ENCODE results near the gene UGT1A10. TPM values are rescaled to one million over a fixed set of nuclear protein-coding genes. Genes with fewer than 3 reads are reported as not detected.

UGT1A10 gene
- total and polyA plus RNA-seq, 2 donors (not counting 3 experiments of a cell fraction or from before 2014, with no cell fraction given): not detected

- POLR2A ChIA-PET: no interaction called here
- DNase-seq (ENCODE audit: low read depth, low spot score) (no peak), FAIRE-seq (no peak)
- Histone ChIP-seq H3K4me2 (ENCODE audit: insufficient read depth, low read length) (no peak overlapping the region), H2AFZ (ENCODE audit: low read depth, low read length) (no peak overlapping the region), H4K20me1 (replicated peaks; ENCODE audit: control insufficient read depth, extremely low read depth, insufficient read depth, low read length) (no peaks in the 10 kb centered on the region), H3K9me1 (replicated peaks; ENCODE audit: control insufficient read depth, extremely low read depth, insufficient read depth, low read length) (no peaks in the 10 kb centered on the region), H3K36me3 (ENCODE audit: control insufficient read depth in 2 of 2, extremely low read depth in 1 of 2, insufficient read depth in 2 of 2, low read length in 2 of 2) (no peaks in the 10 kb centered on the region), H3K9ac (replicated peaks; ENCODE audit: extremely low read depth, insufficient read depth, low read length) (no peak overlapping the region), H3K4me1 (ENCODE audit: control insufficient read depth, extremely low read depth, insufficient read depth, low read length) (peaks cover 4% of the 10 kb centered on the region), H3K4me3 (replicated peaks in 1 of 3; ENCODE audit: insufficient read depth in 1 of 3, low read depth in 1 of 3, low read length in 3 of 3) (no peak overlapping the region), H3K27ac (ENCODE audit: insufficient read depth, low read depth, low read length) (no peak overlapping the region), H3K27me3 (ENCODE audit: control insufficient read depth in 2 of 2, insufficient read depth in 2 of 2, low read length in 2 of 2) (no peaks in the 10 kb centered on the region), H3K9me3 (replicated peaks; ENCODE audit: control insufficient read depth, insufficient read depth, low read length) (no peaks in the 10 kb centered on the region), H3K79me2 (ENCODE audit: control insufficient read depth, insufficient read depth, low read length) (no peaks in the 10 kb centered on the region)
- BruUV-seq (replicated peaks): no TSS peak
- TF ChIP-seq EZH2 (IDR thresholded peaks at IDR 0.05; ENCODE audit: borderline replicate concordance, low read depth, low read length, severe bottlenecking): no peak
- no peak for TF ChIP-seq JUN (IDR thresholded peaks at IDR 0.05; ENCODE audit: borderline replicate concordance, insufficient read depth, insufficient read length, low read depth)
- no peak for TF ChIP-seq MAX (IDR thresholded peaks at IDR 0.05; ENCODE audit: insufficient read depth, insufficient read length)
- TF ChIP-seq FOS (IDR thresholded peaks at IDR 0.05; ENCODE audit: borderline replicate concordance, insufficient read depth, low read length): no peak
- no peak for TF ChIP-seq POLR2AphosphoS5 (IDR thresholded peaks at IDR 0.05; ENCODE audit: insufficient read depth, low read depth, low read length)
- no peak for TF ChIP-seq CTCF (IDR thresholded peaks at IDR 0.05; ENCODE audit: extremely low read depth in 1 of 2, insufficient read depth in 1 of 2, low read depth in 1 of 2, low read length in 2 of 2)
- no peak for TF ChIP-seq GATA2 (IDR thresholded peaks at IDR 0.05; ENCODE audit: insufficient read depth, insufficient read length, low read depth, low read length)
- intact Hi-C loops (cut with micrococcal nuclease): no loop called here
- dilution Hi-C loops (cut with MboI; ENCODE audit: extremely low pct_ligation_motif_present, low sequenced_read_pairs): no loop called here
- CTCF ChIA-PET: interaction anchor here (1.0 kb wide), 1 partner anchor 9 kb away, joined by 5 read pairs; no protein-coding TSS in a partner anchor
These were observed 66.0 kb downstream of the UGT1A10 start for GRCh38 chr2:233702238-233702637.
